Dermis blood vessel endothelial cell (primary cell): ENCODE data around the gene EFHD2. TPM values are rescaled to one million over a fixed set of nuclear protein-coding genes. Genes with fewer than 3 reads are reported as not detected.
A peak's percentile ranks its signal among the peaks of the same experiment; 100 is the strongest.
"Not testable (repeated sequence)": the region's sequence is repeated elsewhere in the genome, so short reads cannot be mapped to it uniquely, and the experiment has no call there.

Source experiments
- DNase-seq: peaks from one replicate; pipeline ENCODE4 v3.0.0; 2010
- total RNA-seq: library from RNA; depleted of rRNA; stranded (reverse); fragments of >200 nt; gene quantifications from 2 replicates; pipeline ENCODE4 v1.2.3, GENCODE V29; 2014

EFHD2 gene
- total RNA-seq, 1 donor from 2014 or later = 54.1 TPM

DNA sequence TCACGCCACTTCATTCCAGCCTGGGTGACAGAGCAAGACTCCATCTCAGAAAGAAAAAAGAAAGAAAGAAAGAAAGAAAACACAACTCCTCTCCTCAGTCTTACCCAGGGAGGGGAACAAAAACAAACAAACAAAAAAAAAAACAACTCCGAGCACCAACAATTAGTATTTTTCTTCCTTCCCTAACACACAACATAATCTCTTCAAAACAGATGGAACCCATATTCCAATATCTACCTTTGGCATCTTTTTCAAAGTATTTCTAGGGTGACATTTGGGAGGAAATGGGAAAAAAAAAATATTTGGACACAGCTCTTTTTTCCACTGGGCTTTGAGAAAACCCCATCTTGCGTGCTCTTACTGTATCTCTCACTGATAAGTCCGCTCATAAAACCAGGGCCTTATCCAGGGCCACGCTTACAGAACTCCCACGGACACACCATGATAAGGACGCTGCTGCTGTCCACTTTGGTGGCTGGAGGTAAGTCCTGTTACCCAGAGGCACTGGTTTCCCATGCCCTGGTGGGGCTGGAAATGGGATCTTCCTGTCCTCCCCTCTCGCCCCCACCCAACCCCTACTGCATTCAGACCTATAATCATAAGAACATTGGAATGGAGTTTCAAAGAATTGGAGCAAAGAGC lies 46.7 kb downstream of the EFHD2 start, which contains the start of gene CELA2A:
Gene CELA2A, plus strand, starts transcription at position 420 of the 642 bp plus-strand sequence. Its CDS starts 22 bp downstream, at position 442.
- no peak for DNase-seq

DNA sequence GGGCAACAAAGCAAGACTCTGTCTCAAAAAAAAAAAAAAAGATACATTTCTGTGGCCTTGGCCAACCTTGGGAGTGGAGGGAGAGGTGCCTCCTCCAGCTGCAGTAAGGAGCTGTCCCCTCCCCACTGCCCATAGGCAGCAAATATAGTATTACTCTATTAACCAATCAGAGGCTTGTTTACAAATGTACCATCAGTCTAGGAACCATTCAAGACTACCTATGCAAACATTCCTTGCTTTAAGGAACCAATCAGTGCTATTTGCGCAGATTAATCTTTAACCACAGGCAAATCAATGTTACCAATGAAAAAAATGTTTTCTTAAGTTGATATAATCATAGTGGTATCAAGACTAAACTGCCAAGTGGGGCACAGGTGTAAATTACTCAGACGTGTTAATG lies 47.9 kb downstream of the EFHD2 start:
- DNase-seq = no peak

DNA sequence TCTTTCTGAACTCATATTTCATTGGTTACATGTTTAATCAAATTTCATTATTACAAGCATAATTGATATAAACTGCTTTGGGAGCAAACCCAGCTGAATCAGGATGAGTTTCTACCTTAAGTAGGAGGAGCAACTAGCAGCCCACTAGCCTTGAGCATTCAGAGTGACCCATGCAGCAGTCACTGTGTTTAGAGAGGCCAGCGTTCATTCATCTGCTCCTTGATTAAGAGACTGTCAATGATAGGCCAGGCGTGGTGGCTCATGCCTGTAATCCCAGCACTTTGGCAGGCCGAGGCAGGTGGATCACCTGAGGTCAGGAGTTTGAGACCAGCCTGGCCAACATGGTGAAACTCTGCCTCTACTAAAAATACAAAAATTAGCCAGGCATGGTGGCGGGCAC lies 48.7 kb downstream of the EFHD2 start:
- DNase-seq = not testable (repeated sequence)

DNA sequence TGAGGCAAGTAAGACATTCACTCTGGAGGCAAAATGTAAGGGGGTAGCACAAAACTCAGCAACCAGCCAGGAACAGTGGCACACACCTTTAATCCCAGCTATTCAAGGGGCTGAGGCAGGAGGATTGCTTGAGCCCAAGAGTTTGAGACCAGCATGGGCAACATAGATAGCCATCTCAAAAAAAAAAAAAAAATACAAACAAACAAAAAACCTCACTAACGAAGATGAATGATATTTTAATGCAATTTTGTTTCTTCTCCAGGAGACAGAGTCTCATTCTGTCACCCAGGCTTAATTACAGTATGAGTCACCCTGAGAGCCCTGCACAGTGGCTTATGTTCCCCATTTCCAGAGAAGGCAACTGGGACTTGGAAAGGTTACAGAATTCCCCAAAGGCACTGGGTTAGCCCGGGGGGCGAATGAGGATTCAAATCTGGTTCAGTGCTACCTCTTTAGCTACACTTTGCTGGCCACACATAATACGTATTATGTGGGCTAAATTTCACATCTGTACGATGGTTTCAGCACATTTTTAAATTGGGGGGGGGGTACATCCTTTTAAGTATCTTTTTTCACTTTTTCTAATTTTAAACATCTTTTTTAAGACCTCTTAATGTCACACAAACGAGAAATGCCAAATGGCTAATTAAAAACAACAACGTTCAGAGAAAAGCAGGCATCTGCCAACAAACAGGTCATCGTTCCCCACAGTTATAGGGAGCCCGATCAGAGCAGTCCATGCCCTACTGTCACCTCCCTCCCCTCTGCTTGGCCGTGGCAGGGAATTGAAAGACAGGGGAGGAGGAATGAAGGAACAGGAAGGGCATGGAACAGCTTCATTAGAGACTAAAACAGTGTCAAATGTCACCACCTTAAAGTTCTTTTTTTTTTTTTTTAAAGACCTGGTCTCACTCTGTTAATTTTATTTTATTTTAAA lies 50.4 kb downstream of the EFHD2 start:
- DNase-seq = no peak

DNA sequence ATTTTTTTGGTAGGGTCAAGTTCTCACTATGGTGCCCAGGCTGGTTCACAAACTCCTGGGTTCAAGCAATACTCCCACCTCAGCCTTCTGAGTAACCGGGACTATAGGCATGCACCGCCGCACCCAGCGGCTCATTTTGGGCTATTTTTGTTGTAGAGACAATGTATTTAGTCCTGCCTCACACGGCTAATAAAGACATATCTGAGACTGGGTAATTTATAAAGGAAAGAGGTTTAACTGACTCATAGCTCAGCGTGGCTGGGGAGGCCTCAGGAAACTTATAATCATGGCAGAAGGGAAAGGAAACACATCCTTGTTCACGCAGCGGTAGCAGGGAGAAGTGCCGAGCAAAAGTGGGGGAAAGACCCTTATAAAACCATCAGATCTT lies 51.0 kb downstream of the EFHD2 start:
- DNase-seq = peak; percentile 34

DNA sequence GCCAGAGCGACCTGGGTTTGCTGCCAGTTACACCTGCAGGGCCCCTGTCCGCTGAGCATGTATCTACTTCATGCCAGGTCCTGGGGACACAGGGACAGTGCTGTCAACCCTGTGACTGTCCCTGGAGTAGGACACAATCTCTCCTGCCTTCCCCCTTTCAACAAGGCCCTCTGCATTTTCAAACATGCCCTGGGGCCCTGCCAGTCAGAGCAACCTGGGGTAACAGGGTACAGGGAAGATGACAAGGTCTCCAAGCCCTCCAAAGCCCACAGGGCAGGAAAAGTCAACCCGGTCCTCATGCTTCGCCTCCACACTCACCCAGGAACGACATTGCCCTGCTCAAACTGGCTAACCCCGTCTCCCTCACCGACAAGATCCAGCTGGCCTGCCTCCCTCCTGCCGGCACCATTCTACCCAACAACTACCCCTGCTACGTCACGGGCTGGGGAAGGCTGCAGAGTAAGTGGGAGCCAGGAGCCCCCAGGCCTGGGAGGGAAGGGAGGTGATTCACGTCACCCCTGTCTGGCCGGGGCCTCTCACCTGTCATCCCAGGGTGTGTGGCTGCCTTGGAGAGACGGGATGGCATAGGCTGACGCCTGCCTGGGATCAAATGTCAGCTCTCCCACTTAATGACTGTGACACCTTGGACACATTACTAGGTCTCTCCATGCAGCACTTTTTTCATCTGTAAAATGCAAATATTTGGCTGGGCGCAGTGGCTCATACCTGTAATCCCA lies 53.5 kb downstream of the EFHD2 start:
- not testable (repeated sequence) for DNase-seq

DNA sequence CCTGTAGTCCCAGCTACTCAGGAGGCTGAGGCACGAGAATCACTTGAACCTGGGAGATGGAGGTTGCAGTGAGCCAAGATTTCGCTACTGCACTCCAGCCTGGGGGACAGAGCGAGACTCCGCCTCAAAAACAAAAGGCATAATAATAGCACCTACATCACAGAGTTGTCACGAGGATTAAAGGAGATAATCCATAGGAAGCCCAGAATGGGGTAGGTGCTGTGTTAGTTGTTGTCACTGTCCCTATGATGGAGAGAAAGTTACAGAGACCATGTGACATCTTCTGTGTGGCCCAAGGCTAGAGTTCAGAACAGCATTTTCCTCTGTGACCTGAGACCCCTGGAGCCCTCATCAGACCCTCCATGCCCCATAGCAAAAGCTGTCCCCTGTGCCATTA lies 54.2 kb downstream of the EFHD2 start:
- not testable (repeated sequence) for DNase-seq

DNA sequence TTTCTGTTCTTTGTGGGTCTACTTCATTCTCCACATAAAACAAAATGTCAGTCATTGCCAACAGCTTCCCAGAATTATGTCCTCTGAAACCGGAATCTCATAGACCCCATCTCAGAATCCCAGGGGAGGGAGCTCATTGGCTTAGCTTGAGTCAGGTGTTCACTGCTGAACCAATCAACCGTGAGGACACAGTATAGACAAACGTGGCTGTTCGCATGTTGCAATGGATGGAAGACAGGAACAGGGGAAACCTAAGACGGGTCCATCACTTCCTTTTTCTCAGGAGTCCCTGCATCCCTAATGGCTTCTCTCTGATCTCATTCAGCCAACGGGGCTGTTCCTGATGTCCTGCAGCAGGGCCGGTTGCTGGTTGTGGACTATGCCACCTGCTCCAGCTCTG lies 56.0 kb downstream of the EFHD2 start:
- no peak for DNase-seq

DNA sequence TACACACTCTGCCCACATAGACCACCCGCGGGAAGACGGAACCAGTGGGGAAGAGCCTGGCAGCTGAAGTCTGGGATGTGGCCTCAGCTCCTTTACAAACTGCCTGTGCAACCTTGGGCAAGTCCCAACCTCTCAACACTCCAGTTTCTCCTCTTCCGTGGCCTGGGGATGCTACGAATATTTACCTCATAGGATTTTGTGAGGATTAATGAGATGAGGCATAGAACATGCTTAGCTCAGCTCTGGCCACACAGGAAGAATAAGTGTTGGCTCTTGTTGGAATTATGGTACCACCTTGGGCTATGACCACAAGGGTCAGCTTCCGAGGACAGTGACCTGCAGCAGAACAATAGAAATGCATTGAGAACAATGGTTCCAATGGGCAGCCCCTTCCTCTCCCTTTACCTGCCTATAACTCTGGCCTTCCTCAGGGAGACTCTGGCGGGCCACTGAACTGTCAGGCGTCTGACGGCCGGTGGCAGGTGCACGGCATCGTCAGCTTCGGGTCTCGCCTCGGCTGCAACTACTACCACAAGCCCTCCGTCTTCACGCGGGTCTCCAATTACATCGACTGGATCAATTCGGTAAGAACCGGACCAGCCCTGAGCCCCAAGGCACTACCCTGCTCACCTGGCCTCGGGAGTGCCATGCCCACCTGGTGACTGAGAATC lies 57.4 kb downstream of the EFHD2 start:
- not testable (repeated sequence) for DNase-seq

DNA sequence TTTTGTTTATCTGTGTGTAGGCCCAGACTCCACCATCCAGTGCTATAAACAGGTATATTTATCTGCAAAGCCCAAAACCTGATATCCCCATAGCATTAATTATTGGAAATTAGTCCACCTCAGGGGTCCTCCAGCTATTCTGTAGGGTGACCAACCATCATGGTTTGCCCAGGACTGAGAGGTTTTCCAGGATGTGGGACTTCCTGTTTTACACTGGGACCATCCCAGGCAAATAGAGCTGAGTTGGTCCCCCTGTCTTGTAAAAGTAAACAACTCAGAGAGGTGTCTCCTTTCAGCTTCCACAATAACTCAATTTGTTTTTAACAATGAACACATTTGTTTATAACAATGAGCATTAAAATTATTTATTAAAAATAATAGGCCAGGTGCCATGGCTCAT lies 58.5 kb downstream of the EFHD2 start:
- no peak for DNase-seq

DNA sequence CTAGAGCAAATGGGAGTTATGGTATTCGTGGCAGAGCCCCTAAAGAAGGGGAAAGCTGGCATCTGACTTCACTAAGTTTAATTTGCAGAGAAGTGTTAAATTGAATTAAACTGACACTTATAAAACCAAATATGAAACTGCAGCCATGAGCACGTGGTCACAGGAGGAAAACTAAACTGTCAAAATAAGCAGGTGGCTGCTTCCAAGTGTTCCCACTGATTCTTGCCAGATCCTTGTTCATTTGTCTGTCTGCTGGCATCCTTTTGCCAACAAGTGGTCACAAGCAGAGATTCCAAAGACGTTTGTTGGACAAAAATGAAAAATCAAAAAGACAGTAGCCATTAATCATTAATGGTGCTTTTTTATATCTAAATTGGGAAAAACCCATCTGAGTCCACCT lies 59.7 kb downstream of the EFHD2 start:
- no peak for DNase-seq

DNA sequence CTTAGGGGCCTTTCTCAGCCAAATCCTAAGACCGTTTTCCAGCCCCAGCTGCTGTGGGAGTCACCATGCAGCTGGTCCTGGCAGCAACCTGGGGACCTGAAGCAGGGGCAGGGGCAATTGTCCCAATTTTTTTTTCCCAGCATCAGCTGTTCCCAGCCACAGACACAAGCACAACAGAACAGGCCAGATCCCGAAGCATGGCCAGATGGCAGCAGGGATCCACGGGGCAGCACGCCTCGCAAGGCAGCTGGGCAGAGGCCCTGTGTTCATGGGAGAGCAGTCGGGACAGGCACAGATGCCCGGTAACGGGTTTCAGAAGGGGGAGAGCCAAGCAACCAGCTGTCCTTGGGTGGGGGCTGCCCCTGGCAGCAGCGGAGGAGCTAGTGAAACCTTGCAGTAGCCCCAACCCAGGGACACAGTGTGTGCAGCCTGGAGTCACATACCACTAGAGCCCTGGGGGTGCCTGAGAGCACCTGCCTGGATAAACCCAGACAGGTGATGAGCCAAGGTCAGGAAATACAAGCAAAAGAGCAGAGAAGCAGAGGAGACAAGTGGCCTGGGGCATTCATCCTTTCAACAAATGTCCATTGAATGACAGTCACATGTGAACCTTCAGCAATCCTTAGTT lies 60.2 kb downstream of the EFHD2 start:
- DNase-seq = not testable (repeated sequence)

DNA sequence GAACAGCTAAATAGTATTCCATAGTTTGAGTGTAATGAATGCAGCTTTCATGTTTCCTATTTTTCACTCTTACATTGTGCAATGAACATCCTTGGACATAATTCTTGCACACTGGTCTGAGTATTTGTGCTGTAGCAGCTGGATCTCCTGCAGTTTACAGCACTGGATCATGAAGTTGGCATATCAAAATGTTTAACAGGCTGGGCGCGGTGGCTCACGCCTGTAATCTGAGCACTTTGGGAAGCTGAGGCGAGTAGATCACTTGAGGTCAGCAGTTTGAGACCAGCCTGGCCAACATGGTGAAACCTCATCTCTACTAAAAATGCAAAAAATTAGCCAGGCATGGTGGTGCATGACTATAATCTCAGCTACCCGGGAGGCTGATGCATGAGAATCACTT lies 61.4 kb downstream of the EFHD2 start:
- not testable (repeated sequence) for DNase-seq

DNA sequence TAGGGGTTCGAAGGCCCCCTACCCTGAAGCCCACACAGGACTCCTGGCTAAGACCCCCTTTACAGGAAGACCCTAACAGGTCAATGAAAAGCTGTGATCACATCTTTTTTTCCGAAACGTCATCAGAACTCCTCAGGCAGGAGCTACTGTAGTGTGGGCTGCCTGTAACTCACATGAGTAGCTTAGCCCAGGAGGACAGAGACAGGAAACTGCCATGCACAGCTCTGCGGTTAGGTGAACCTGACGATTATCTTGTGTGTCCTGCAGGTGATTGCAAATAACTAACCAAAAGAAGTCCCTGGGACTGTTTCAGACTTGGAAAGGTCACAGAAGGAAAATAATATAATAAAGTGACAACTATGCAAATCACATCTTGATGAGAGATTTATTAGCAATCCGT lies 62.0 kb downstream of the EFHD2 start:
- DNase-seq = not testable (repeated sequence)

DNA sequence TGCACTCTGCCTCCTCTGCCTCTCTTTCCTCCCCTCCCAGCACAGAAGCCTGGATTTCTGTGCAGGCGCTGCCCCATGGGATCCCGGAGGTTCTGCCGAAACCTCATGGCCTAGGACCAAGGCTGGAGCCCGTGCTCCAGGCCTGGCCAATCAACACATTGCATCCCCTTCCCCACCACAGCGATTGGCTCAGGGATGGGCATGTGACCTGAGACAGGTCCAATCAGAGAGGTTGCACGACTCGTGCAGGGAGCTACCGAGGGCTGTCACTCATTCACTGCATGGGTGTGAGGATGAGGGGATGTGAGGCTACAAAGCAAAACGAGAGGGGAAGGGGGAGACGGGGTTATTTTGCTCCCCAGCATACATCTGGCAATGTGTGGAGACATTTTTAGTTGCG lies 62.9 kb downstream of the EFHD2 start:
- DNase-seq = no peak

DNA sequence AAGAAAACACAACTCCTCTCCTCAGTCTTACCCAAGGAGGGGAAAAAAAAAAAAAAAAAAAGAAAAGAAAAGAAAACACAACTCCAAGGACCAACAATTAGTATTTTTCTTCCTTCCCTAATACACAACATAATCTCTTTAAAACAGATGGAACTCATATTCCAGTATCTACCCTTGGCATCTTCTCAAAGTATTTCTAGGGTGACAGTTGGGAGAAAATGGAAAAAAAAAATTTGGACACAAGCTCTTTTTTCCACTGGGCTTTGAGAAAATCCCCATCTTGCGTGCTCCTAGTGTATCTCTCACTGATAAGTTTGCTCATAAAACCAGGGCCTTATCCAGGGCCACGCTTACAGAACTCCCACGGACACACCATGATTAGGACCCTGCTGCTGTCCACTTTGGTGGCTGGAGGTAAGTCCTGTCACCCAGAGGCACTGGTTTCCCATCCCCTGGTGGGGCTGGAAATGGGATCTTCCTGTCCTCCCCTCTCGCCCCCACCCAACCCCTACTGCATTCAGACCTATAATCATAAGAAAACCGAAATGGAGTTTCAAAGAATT lies 66.1 kb downstream of the EFHD2 start, which contains the start of gene CELA2B:
Gene CELA2B, plus strand, starts transcription at position 353 of the 563 bp plus-strand sequence. Its CDS starts 22 bp downstream, at position 375.
- no peak for DNase-seq

DNA sequence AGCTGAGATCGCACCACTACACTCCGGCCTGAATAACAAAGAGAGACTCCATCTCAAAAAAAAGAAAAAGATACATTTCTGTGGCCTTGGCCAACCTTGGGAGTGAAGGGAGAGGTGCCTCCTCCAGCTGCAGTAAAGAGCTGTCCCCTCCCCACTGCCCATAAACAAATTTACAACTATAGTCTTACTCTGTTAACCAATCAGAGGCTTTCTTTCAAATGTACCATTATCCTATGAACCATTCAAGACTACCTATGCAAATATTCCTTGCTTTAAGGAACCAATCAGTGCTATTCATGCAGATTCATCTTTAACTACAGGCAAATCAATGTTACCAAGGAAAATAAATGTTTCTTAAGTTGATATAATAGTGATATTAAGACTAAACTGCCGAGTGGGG lies 67.2 kb downstream of the EFHD2 start:
- DNase-seq = no peak

DNA sequence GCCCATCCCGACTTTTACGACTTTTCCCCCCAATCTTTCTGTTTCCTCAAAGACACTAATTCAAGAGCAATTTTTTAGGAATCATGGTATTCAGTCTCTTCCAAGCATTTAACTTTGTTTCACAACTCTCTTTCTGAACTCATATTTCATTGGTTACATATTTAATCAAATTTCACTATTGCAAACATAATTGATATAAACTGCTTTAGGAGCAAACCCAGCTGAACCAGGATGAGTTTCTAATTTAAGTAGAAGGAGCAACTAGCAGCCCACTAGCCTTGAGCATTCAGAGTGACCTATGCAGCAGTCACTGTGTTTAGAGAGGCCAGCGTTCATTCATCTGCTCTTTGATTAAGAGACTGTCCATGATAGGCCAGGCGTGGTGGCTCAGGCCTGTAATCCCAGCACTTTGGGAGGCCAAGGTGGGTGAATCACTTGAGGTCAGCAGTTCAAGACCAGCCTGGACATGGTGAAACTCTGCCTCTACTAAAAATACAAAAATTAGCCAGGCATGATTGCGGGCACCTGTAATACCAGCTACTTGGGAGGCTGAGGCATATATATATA lies 68.0 kb downstream of the EFHD2 start:
- DNase-seq = no peak
